ENCODE data around the gene PLA2G2C.

Gene PLA2G2C

GRCh38 chr1:20182415-20182814 lies 3.9 kb downstream of the PLA2G2C start:
- CTCF ChIA-PET, result no interaction called here

GRCh38 chr1:20180844-20181207 lies 5.5 kb downstream of the PLA2G2C start:
- DNase-seq (ENCODE audit: extremely low spot score), result no peak
- TF ChIP-seq TARDBP (IDR thresholded peaks at IDR 0.05), result no peak
- no peak for TF ChIP-seq SP1 (IDR thresholded peaks at IDR 0.05)
- no peak for TF ChIP-seq NFRKB (IDR thresholded peaks at IDR 0.05)
- no peak for TF ChIP-seq CTBP1 (IDR thresholded peaks at IDR 0.05; ENCODE audit: borderline replicate concordance)
- POLR2A ChIA-PET, result no interaction called here
- CTCF ChIA-PET, result no interaction called here

More at GRCh38 chr1:20182415-20182814, 3.9 kb downstream of the PLA2G2C start:
- no peak for DNase-seq (ENCODE audit: extremely low spot score)
- no peak for TF ChIP-seq NFRKB (IDR thresholded peaks at IDR 0.05)
- TF ChIP-seq L3MBTL2 (conservative IDR thresholded peaks at IDR 0.05), result no peak
- TF ChIP-seq HDGF (IDR thresholded peaks at IDR 0.05; ENCODE audit: borderline replicate concordance), result no peak
- no peak for TF ChIP-seq LEF1 (IDR thresholded peaks at IDR 0.05; ENCODE audit: borderline replicate concordance)
- no peak for TF ChIP-seq FOXK2 (IDR thresholded peaks at IDR 0.05)
- TF ChIP-seq ELF4 (IDR thresholded peaks at IDR 0.05), result no peak
- TF ChIP-seq CTBP1 (IDR thresholded peaks at IDR 0.05; ENCODE audit: borderline replicate concordance), result no peak
- TF ChIP-seq, protein P1, sequence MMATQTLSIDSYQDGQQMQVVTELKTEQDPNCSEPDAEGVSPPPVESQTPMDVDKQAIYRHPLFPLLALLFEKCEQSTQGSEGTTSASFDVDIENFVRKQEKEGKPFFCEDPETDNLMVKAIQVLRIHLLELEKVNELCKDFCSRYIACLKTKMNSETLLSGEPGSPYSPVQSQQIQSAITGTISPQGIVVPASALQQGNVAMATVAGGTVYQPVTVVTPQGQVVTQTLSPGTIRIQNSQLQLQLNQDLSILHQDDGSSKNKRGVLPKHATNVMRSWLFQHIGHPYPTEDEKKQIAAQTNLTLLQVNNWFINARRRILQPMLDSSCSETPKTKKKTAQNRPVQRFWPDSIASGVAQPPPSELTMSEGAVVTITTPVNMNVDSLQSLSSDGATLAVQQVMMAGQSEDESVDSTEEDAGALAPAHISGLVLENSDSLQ (IDR thresholded peaks at IDR 0.05), result no peak
- TF ChIP-seq FOXA1 (IDR thresholded peaks at IDR 0.05), result no peak
- TF ChIP-seq ARNT (IDR thresholded peaks at IDR 0.05), result no peak
- no peak for TF ChIP-seq SUZ12 (IDR thresholded peaks at IDR 0.05)
- TF ChIP-seq ZNF384 (IDR thresholded peaks at IDR 0.05), result no peak
- TF ChIP-seq FOXM1 (IDR thresholded peaks at IDR 0.05; ENCODE audit: borderline replicate concordance), result no peak
- no peak for TF ChIP-seq SP1 (IDR thresholded peaks at IDR 0.05)
- no peak for TF ChIP-seq BHLHE40 (IDR thresholded peaks at IDR 0.05; ENCODE audit: borderline replicate concordance)
- TF ChIP-seq TARDBP (IDR thresholded peaks at IDR 0.05), result no peak
- POLR2A ChIA-PET, result no interaction called here

GRCh38 chr1:20180129-20180843 lies 6.0 kb downstream of the PLA2G2C start:
- ChIA-PET CTCF (interaction anchor here (1.1 kb wide), 2 partner anchors 29 to 263 kb away, joined by 3 read pairs; no protein-coding TSS in a partner anchor), POLR2A (no interaction called here)
- TF ChIP-seq FOXA1 (IDR thresholded peaks at IDR 0.05) (no peak), LEF1 (IDR thresholded peaks at IDR 0.05; ENCODE audit: borderline replicate concordance) (no peak), ELF4 (IDR thresholded peaks at IDR 0.05) (no peak), SUZ12 (IDR thresholded peaks at IDR 0.05) (no peak), NFRKB (IDR thresholded peaks at IDR 0.05) (no peak)
- TF ChIP-seq, protein P1 (IDR thresholded peaks at IDR 0.05), result no peak
- DNase-seq (ENCODE audit: extremely low spot score), result no peak

DNA sequence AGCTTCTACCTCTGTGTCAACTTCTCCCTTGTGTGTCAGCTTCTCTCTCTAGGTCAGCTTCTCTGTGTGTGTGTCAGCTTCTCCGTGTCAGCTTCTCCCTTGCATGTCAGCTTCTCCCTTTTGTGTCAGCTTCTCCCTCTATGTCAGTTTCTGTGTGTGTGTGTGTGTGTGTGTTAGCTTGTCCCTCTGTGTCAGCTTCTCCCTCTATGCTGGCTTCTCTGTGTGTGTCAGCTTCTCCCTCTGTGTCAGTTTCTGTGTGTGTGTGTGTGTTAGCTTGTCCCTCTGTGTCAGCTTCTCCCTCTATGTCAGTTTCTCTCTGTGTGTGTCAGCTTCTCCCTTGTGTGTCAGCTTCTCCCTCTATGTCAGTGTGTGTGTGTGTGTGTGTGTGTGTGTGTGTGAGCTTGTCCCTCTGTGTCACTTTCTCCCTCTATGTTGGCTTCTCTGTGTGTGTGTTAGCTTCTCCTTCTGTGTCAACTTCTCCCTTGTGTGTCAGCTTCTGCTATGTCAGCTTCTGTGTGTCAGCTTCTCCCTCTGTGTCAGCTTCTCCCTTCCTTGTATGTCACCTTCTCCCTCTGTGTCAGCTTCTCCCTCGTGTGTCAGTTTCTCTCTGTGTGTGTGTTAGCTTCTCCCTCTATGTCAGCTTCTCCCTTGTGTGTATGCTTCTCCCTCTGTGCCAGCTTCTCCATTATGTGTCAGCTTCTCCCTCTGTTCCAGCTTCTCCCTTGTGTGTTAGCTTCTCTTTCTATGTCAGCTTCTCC lies 6.8 kb downstream of the PLA2G2C start:
- CTCF ChIA-PET, result interaction anchor here (0.5 to 1.1 kb wide), 4 partner anchors 11 to 314 kb away, joined by 3 read pairs; no protein-coding TSS in a partner anchor
- TF ChIP-seq SP1 (IDR thresholded peaks at IDR 0.05), result no peak
- no peak for TF ChIP-seq ARNT (IDR thresholded peaks at IDR 0.05)
- TF ChIP-seq ELF4 (IDR thresholded peaks at IDR 0.05), result no peak
- no peak for TF ChIP-seq TARDBP (IDR thresholded peaks at IDR 0.05)
- TF ChIP-seq, protein P1 (IDR thresholded peaks at IDR 0.05), result no peak
- TF ChIP-seq NFRKB (IDR thresholded peaks at IDR 0.05), result no peak
- TF ChIP-seq FOXA1 (IDR thresholded peaks at IDR 0.05), result no peak
- no peak for TF ChIP-seq SUZ12 (IDR thresholded peaks at IDR 0.05)
- no peak for TF ChIP-seq CTBP1 (IDR thresholded peaks at IDR 0.05; ENCODE audit: borderline replicate concordance)
- no peak for TF ChIP-seq L3MBTL2 (conservative IDR thresholded peaks at IDR 0.05)
- no peak for TF ChIP-seq LEF1 (IDR thresholded peaks at IDR 0.05; ENCODE audit: borderline replicate concordance)
- POLR2A ChIA-PET, result interaction anchor here (0.6 kb wide), 1 partner anchor 18 kb away, joined by 3 read pairs; no protein-coding TSS in a partner anchor
- DNase-seq (ENCODE audit: extremely low spot score), result no peak

DNA sequence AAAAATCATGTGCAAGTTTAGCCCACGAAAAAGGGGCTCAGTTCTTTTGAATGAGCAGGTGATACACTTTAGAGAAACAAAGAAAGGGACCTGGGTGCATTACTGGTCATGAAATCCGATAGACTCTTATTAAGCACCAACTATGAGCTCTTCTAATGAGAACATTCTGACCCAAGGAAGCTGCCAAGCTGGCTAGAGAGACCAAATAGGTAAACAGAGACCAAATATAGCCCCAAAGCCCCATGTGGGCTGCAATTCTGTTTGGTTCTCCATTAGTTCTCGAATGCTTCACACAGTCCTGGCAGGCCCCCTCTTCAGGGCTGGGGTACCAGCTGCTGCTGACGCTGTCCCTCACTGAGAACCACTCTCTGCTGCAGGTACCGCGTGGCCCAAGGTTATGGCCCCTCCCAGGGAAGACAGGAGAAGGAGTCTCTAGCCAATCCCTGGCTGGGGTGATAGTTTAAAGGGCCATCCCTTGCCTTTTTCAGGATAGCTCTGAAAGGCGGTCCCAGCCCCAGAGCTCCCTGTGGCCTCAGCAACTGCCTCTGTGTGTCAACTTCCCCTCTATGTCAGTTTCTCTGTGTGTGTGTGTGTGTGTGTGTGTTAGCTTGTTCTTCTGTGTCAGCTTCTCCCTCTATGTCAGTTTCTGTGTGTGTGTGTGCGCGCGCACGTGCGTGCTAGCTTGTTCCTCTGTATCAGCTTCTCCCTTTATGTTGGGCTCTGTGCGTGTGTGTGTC lies 7.5 kb downstream of the PLA2G2C start:
- ChIA-PET POLR2A (interaction anchor here (0.6 kb wide), 1 partner anchor 19 kb away, joined by 3 read pairs; no protein-coding TSS in a partner anchor), CTCF (interaction anchor here (0.5 to 1.0 kb wide), 2 partner anchors 11 to 1845 kb away, joined by 3 read pairs; no protein-coding TSS in a partner anchor)
- no peak for TF ChIP-seq ZNF384 (IDR thresholded peaks at IDR 0.05)
- no peak for TF ChIP-seq ELF4 (IDR thresholded peaks at IDR 0.05)
- no peak for TF ChIP-seq HDGF (IDR thresholded peaks at IDR 0.05; ENCODE audit: borderline replicate concordance)
- no peak for TF ChIP-seq NFRKB (IDR thresholded peaks at IDR 0.05)
- TF ChIP-seq ARNT (IDR thresholded peaks at IDR 0.05), result no peak
- TF ChIP-seq BHLHE40 (IDR thresholded peaks at IDR 0.05; ENCODE audit: borderline replicate concordance), result no peak
- TF ChIP-seq, protein P1 (IDR thresholded peaks at IDR 0.05), result no peak
- TF ChIP-seq SUZ12 (IDR thresholded peaks at IDR 0.05), result no peak
- no peak for TF ChIP-seq LEF1 (IDR thresholded peaks at IDR 0.05; ENCODE audit: borderline replicate concordance)
- no peak for TF ChIP-seq SP1 (IDR thresholded peaks at IDR 0.05)
- TF ChIP-seq FOXM1 (IDR thresholded peaks at IDR 0.05; ENCODE audit: borderline replicate concordance), result no peak
- TF ChIP-seq FOXK2 (IDR thresholded peaks at IDR 0.05), result no peak
- no peak for TF ChIP-seq TARDBP (IDR thresholded peaks at IDR 0.05)
- no peak for TF ChIP-seq L3MBTL2 (conservative IDR thresholded peaks at IDR 0.05)
- no peak for TF ChIP-seq FOXA1 (IDR thresholded peaks at IDR 0.05)
- no peak for TF ChIP-seq CTBP1 (IDR thresholded peaks at IDR 0.05; ENCODE audit: borderline replicate concordance)
- no peak for DNase-seq (ENCODE audit: extremely low spot score)
